ENCODE measurements around the gene NME8.

Gene NME8

GRCh38 chr7:37924491-37925041, 76.2 kb downstream of the NME8 start:
- TF ChIP-seq CTCF (IDR thresholded peaks at IDR 0.05; ENCODE audit: low read depth, low read length) = no peak
- H3K4me3 ChIP-seq (ENCODE audit: low read depth, low read length) = no peak overlapping the region

- no peak for TF ChIP-seq CTCF (IDR thresholded peaks at IDR 0.05; ENCODE audit: low read depth, low read length)
- H3K4me3 ChIP-seq (ENCODE audit: low read depth, low read length) = no peak overlapping the region
Observed at GRCh38 chr7:37925620-37926019, 77.2 kb downstream of the NME8 start.

- H3K4me3 ChIP-seq (ENCODE audit: low read depth, low read length) = no peak overlapping the region
- TF ChIP-seq CTCF (IDR thresholded peaks at IDR 0.05; ENCODE audit: low read depth, low read length) = no peak
Observed at GRCh38 chr7:37927773-37928444, 79.5 kb downstream of the NME8 start.

- no peak for TF ChIP-seq CTCF (IDR thresholded peaks at IDR 0.05; ENCODE audit: low read depth, low read length)
- H3K4me3 ChIP-seq (ENCODE audit: low read depth, low read length) = no peak overlapping the region
Observed at GRCh38 chr7:37928878-37929277, 80.5 kb downstream of the NME8 start.

- TF ChIP-seq CTCF (IDR thresholded peaks at IDR 0.05; ENCODE audit: low read depth, low read length) = no peak
Observed at GRCh38 chr7:37930226-37930948, 82.0 kb downstream of the NME8 start.

GRCh38 chr7:37932543-37932942, 84.1 kb downstream of the NME8 start:
- no peak overlapping the region for H3K4me3 ChIP-seq (ENCODE audit: low read depth, low read length)
- no peak for TF ChIP-seq CTCF (IDR thresholded peaks at IDR 0.05; ENCODE audit: low read depth, low read length)

More at GRCh38 chr7:37930226-37930948, 82.0 kb downstream of the NME8 start:
- no peak overlapping the region for H3K4me3 ChIP-seq (ENCODE audit: low read depth, low read length)

GRCh38 chr7:37933018-37933566, 84.7 kb downstream of the NME8 start:
- no peak for TF ChIP-seq CTCF (IDR thresholded peaks at IDR 0.05; ENCODE audit: low read depth, low read length)

More at GRCh38 chr7:37933018-37933566, 84.7 kb downstream of the NME8 start:
- H3K4me3 ChIP-seq (ENCODE audit: low read depth, low read length) = no peak overlapping the region
